Measurements from ENCODE around the gene CAMK2N2.
"Not testable (repeated sequence)": the region's sequence is repeated elsewhere in the genome, so short reads cannot be mapped to it uniquely, and the experiment has no call there.

The CAMK2N2 gene

DNA sequence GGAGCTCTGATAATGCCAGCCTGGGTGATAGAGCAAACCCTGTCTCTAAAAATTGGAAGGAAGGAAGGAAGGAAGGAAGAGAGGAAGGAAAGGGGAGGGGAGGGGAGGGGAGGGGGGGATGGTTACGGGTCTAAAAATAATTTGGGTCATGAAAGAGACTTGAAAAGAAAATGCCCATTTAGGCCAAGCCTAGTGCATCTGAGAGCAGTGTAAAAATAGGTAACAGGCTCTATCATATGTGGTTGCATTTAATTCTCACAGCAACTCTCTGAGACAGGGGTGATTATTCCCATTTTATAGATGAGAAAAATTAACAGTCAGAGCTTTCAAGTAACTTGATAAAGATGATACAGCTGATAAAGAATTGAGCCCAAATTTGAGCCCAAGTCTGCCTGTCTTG, 10.9 kb upstream of the CAMK2N2 start:
- DNase-seq: no peak

DNA sequence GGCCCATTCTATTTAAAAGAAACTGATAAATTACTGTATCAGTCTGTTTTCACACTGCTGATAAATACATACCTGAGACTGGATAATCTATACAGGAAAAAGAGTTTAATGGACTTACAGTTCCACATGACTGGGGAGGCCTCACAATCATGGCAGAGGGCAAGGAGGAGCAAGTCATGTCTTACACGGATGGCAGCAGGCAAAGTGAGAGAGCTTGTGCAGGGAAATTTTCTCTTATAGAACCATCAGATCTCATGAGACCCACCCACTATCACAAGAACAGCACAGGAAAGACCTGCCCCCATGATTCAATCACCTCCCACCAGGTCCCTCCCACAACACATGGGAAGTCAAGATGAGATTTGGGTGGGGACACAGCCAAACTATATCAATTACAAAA, 5.9 kb upstream of the CAMK2N2 start:
- DNase-seq: not testable (repeated sequence)

GRCh38 chr3:184262764-184263179, 1.4 kb upstream of the CAMK2N2 start:
- no peak for DNase-seq

- no peak for DNase-seq
Measured at GRCh38 chr3:184261854-184262763, 756 bp upstream of the CAMK2N2 start.

DNA sequence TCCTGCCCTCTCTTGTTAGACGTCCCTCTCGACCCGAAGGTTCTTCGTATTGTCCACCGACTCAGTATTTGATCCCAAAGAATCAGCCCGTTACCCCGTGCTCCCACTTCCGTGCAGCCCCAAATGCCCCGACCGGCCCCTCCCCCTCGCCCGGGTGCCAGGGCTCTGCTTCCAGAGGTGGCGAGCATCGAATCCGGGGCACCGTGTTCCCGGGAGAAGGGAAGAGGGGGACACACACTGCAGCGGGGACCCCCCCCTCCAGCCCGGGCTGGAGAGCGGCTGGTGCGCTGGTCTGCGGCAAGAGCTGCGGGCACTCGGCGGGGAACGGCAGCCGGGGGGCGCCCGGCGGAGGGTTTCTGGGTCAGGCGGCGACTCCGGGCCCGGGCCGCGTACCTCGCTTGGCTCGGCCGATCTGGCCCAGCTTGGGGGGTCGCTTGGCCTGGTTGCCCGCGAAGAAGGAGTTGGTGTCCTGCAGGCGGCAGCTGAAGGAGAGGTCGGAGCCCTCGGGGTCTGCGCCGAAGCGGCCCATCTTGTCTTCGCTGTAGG, 556 bp downstream of the CAMK2N2 start:
- no peak for DNase-seq

GRCh38 chr3:184259878-184260723, 1.3 kb downstream of the CAMK2N2 start:
- DNase-seq: peak; percentile 15

DNA sequence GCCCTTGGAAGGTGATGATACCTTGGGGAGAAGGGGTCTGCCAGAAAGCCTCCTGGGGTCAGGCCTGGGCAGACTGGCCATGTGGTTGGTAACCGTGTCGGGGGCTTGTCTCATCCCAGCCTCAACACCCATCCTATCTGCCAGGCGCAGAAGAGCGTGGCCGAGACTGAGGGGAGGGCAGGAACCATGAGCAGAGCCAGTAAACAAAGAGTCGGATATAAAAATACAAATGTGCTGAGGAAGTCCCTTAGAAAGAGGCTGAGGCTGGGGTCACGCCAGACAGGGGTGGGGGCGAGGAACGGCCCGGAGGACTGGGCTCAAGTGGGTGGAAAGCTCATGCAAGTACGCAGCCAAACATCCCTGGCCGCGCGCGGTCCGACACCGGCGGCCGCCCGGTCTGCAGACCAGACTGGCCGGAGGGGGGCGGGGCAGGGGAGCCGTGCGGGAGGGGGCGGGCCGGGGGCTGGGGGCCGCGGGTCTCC, 1.9 kb downstream of the CAMK2N2 start:
- DNase-seq: no peak

GRCh38 chr3:184258926-184259325, 2.4 kb downstream of the CAMK2N2 start:
- no peak for DNase-seq

GRCh38 chr3:184257083-184257915, 4.1 kb downstream of the CAMK2N2 start:
- DNase-seq: no peak

DNA sequence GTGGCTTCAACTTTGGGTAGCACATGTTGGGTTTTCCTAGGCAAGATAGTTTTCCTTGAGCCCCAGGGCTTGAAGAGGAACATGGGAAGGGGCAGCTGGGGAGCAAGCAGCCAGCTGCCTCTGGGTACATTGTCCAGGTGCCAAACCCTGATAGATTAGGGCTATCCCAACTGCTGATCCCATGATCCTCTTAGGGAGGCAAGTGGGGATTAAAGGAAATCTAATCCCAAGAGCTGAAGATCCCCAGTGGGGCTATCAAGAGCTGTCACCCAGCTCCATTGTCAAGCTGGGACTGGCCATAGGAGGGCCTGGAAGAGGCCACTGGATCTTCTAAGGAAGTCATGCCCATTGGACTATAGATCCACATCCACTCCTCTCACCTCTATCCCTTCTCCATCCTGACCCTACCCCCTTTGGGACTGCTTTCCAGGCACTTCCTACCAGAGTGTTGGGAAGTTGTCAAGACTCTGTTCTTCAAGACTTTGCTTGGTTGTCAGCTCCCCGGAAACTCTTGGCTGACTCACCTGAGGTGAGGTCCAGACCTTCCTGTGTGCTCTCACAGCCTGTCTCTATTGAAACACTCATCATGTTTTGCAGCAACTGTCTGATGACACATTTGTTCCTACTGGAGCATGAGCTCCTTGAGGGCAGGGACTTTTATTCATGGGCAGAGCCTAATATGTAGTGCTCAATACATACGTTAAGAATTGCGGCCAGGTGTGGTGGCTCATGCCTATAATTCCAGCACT, 5.9 kb downstream of the CAMK2N2 start:
- DNase-seq: no peak

DNA sequence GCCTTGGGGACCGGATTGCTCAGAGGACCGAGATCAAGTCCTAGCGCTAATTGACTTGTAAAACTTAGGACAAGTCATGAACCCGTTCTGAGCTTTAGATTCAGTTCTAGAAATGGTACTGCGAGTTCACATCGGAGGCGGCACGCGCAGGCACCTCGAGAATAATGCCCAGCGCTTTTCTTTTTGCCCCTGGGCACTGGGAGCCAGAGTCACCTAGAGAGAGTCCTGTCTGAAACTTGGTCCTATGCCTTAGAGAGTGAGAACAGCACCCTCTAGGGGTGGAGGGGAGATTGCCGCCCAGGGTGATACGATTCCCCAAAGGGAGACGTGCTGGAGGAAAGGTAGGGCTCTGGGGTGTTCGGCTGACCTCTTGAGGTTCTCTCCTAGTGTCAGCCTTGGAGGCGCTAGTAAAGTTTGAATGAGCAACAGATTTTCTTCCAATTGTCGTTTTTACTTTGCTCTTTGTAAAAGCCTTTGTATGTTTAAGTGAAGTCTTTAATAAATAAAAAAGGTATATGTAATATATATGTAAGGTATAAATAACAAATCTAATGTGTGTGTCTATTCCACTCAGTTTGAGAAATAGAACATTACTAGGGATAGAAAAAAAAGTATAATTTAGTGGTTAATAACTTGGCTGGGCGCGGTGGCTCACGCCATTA, 11.1 kb downstream of the CAMK2N2 start:
- DNase-seq: peak; percentile 87

- peak; percentile 98 for DNase-seq
Measured at GRCh38 chr3:184249412-184250166, 11.8 kb downstream of the CAMK2N2 start, which contains the start of gene EEF1AKMT4. EEF1AKMT4 (plus strand) TSS chr3:184249672; CDS start chr3:184249695, 23 bp downstream.

GRCh38 chr3:184248454-184249411, 12.6 kb downstream of the CAMK2N2 start, which contains the start of gene ALG3:
ALG3 (minus strand) TSS chr3:184248962; CDS start chr3:184248940, 22 bp downstream.
- DNase-seq: peak; percentile 82

DNA sequence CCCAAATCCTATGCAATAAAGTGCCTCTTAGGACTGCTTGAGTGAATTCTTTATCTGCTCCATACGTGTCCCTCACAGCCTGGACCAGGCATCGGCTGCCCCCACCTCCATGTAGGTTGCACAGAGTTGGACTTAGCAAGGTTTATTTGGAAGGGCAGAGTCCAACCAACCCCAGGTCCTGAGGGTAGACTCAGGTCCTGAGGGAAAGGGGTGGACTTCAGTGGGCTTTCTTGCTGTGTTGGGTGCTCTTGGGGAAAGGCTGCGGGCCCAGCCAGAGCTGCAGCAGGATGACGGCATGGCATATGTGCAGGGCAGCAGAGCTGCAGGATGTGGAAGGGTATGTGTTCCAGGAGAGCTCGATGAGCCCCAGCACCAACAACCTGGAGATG, 19.1 kb downstream of the CAMK2N2 start:
- DNase-seq: no peak

DNA sequence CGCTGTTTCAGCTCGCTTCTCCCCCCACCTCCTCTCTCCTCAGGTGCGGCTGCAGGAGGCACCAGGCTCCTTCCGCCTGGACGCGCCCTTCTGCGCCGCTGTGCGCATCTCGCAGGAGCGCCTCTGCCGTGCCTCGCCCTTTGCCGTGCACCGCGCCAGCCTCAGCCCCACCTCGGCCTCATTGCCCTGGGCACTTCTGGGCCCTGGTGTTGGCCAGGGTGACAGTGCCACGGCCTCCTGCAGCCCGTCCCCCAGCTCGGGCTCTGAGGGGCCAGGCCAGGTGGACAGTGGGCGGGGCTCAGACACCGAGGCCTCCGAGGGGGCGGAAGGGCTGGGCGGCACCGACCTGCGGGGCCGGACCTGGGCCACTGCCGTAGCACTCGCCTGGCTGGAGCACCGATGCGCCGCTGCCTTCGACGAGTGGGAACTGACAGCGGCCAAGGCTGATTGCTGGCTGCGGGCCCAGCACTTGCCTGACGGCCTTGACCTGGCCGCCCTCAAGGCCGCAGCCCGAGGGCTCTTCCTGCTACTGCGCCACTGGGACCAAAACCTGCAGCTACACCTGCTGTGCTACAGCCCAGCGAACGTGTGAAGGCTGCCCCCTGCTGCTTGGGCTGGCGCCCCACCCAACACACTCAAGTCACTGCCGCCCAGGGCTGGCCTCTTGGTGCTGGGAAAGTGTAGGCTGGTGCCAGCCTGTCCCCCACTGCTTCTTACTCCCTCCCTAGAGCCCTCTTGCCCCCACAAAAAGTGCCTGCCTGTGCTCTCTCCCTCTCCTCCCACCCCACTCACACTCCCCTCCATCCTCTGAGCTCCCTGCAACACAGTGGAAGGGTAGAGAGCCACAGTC, 19.7 kb downstream of the CAMK2N2 start:
- no peak for DNase-seq

- DNase-seq: no peak
Measured at GRCh38 chr3:184241141-184241446, 20.3 kb downstream of the CAMK2N2 start.

- peak; percentile 39 for DNase-seq
Measured at GRCh38 chr3:184240384-184241140, 20.8 kb downstream of the CAMK2N2 start.
